GM12878 (cell line): ENCODE results near the gene WDFY4. TPM values are rescaled to one million over a fixed set of nuclear protein-coding genes. Genes with fewer than 3 reads are reported as not detected.
A peak's percentile ranks its signal among the peaks of the same experiment; 100 is the strongest.

Experiments
- ATAC-seq: fragments of 200-7000 bp; cut with Tn5 transposase; 3 replicates; pipeline ENCODE4 v1.9.1; 2020; ENCODE audit warnings: mild to moderate bottlenecking, moderate library complexity
- BruUV-seq: library from RNA; stranded (reverse); fragments of 400-500 nt; replicated peaks from 2 replicates; lab custom pipeline; 2021; lab: Mats Ljungman, UMichigan
- CTCF ChIA-PET: fragments of 300-600 bp; sonication (Branson Sonifier 250); formaldehyde crosslinking; extraction: SDS; loops from one replicate; lab custom pipeline; 2021; ENCODE audit warnings: inconsistent platforms; lab: Yijun Ruan, JAX
- POLR2A ChIA-PET: fragments of 350-600 bp; formaldehyde crosslinking; extraction: SDS; loops from one replicate; lab custom pipeline; 2021; ENCODE audit warnings: inconsistent platforms; lab: Charles Lee
- RAD21 ChIA-PET: fragments of 300-600 bp; sonication (Branson Sonifier 250); formaldehyde crosslinking; loops from one replicate; lab custom pipeline; 2023; ENCODE audit warnings: antibody characterized with exemption; ENCODE audit not compliant: unreplicated experiment; lab: Charles Lee
- SMC1A ChIA-PET: fragments of 300-600 bp; sonication (Branson Sonifier 250); formaldehyde crosslinking; loops from one replicate; lab custom pipeline; 2023; ENCODE audit not compliant: unreplicated experiment, uncharacterized antibody; lab: Charles Lee
- DNase-seq: peaks from one replicate; pipeline ENCODE4 v3.0.0-alpha.2; 2011; ENCODE audit warnings: low read depth, low spot score
- FAIRE-seq: peaks from 3 replicates; lab custom pipeline; 2011; peaks lifted over from hg19 to GRCh38; lab: Jason Lieb, UNC
- H2AFZ ChIP-seq: 2 replicates; pipeline ENCODE4 v1.6.0; 2011; ENCODE audit warnings: low read depth, low read length, control low read depth; ENCODE audit not compliant: control insufficient read depth
- H3K27ac ChIP-seq: 2 replicates; pipeline ENCODE4 v1.5.1; 2011; ENCODE audit warnings: control low read depth; ENCODE audit not compliant: control insufficient read depth, insufficient read depth
- H3K27me3 ChIP-seq, 2 experiments: replicated peaks in 1 of 2; 2 replicates each; pipeline versions ENCODE4 v1.6.0 to v1.6.1; 2011; ENCODE audit warnings: low read length in 1 of 2; ENCODE audit not compliant: control insufficient read depth in 2 of 2, insufficient read depth in 2 of 2
- H3K36me3 ChIP-seq, 2 experiments: 2 replicates each; pipeline ENCODE4 v1.5.1; 2011; ENCODE audit warnings: low read length in 1 of 2; ENCODE audit not compliant: control insufficient read depth in 2 of 2, insufficient read depth in 2 of 2
- H3K4me1 ChIP-seq: 2 replicates; pipeline ENCODE4 v1.6.1; 2011; ENCODE audit warnings: mild to moderate bottlenecking, low read length, moderate library complexity, mixed read lengths; ENCODE audit not compliant: control insufficient read depth, insufficient read depth
- H3K4me2 ChIP-seq: 2 replicates; pipeline ENCODE4 v1.6.0; 2011; ENCODE audit warnings: control low read depth; ENCODE audit not compliant: control insufficient read depth, insufficient read depth
- H3K4me3 ChIP-seq: fragments of 200-600 bp; sonication (generic); 2 replicates; pipeline ENCODE4 v1.5.1; 2016
- H3K79me2 ChIP-seq: 2 replicates; pipeline ENCODE4 v1.6.0; 2011; ENCODE audit warnings: low read length; ENCODE audit not compliant: control insufficient read depth, insufficient read depth
- H3K9ac ChIP-seq: 2 replicates; pipeline ENCODE4 v1.8.0; 2011; ENCODE audit warnings: low read length, control low read depth, mixed read lengths; ENCODE audit not compliant: control insufficient read depth, insufficient read depth
- H3K9me3 ChIP-seq: replicated peaks from 3 replicates; pipeline ENCODE4 v1.5.1; 2011; ENCODE audit warnings: mild to moderate bottlenecking, low read length; ENCODE audit not compliant: control insufficient read depth, insufficient read depth
- H4K20me1 ChIP-seq: 2 replicates; pipeline ENCODE4 v1.6.0; 2011; ENCODE audit not compliant: control insufficient read depth, insufficient read depth
- E4F1 ChIP-seq: fragments of 450-650 bp; IDR thresholded peaks from 2 replicates; pipeline ENCODE4 v1.6.1; 2018; ENCODE audit warnings: borderline replicate concordance, mild to moderate bottlenecking; ENCODE audit not compliant: partially characterized antibody
- HCFC1 ChIP-seq: fragments of 150-350 bp; IDR thresholded peaks from 2 replicates; pipeline ENCODE4 v1.6.1; 2014; ENCODE audit warnings: low read length
- PRDM15 ChIP-seq: fragments of 450-650 bp; formaldehyde crosslinking; IDR thresholded peaks from 2 replicates; pipeline ENCODE4 v1.4.0; 2020; ENCODE audit warnings: mild to moderate bottlenecking, moderate library complexity
- WGBS: methylation state at CpG from one replicate; pipeline ENCODE4 v1.1.6; 2016; ENCODE audit warnings: low lambda C conversion rate; ENCODE audit not compliant: insufficient replicate concordance, insufficient coverage; ENCODE audit errors: missing lambda C conversion rate; 5-methylcytosine and 5-hydroxymethylcytosine counted together
- in situ Hi-C: fragments of 300-500 bp; cut with MboI; formaldehyde crosslinking; loops from 9 replicates; pipeline ENCODE4 v1.14.3; 2018; ENCODE audit warnings: mixed read lengths
- intact Hi-C: fragments of 100-400 bp; cut with micrococcal nuclease; formaldehyde crosslinking; loops from one replicate; pipeline ENCODE4 v1.14.2; 2022; ENCODE audit not compliant: unreplicated experiment
- polyA plus RNA-seq, 11 experiments: library from polyadenylated mRNA; depleted of rRNA in 4 of 11; unstranded in 6 of 11; stranded (reverse) in 5 of 11; fragments of >200 nt; fragmentation: Nextera tagmentation in 4 of 11; fragmentation: Illumina TruSeq in 1 of 11; extraction: Ambion mirVana in 4 of 11; extraction: Trizol in 1 of 11; gene quantifications; 1 replicate in 1 of 11; 2 replicates in 10 of 11; pipeline versions ENCODE4 v1.2.1 to v1.2.3, GENCODE V29; 2011 to 2016; ENCODE audit warnings: inconsistent platforms in 2 of 11, missing spikeins in 2 of 11, low read depth in 1 of 11
- total RNA-seq, 4 experiments: library from RNA; depleted of rRNA in 3 of 4; stranded (reverse); fragments of >200 nt in 3 of 4; fragmentation: Illumina TruSeq in 1 of 4; extraction: Trizol in 1 of 4; gene quantifications; 2 replicates each; pipeline versions ENCODE4 v1.2.1 to v1.2.3, GENCODE V29; 2013 to 2021

WDFY4 gene
- total and polyA plus RNA-seq, 10 of the 15 experiments (the other 5 are each of a cell fraction or from before 2014, with no cell fraction given) = 13.5 to 132 (median 47.3) TPM

GRCh38 chr10:48692748-48693147 is 8.1 kb downstream of the WDFY4 start (continued):
- no peak for TF ChIP-seq PRDM15 (CRISPR knock-in tag)
- TF ChIP-seq HCFC1 = no peak

- Histone ChIP-seq H3K27ac (no peak overlapping the region), H3K4me3 (no peak overlapping the region), H3K9ac (no peak overlapping the region), H3K79me2 (peaks cover 94% of the 10 kb centered on the region), H4K20me1 (peaks cover 2% of the 10 kb centered on the region; the same call in 1 of the 2 replicates), H3K9me3 (no peaks in the 10 kb centered on the region; the same call in 2 of the 3 replicates), H3K4me2 (no peak overlapping the region), H2AFZ (no peak overlapping the region), H3K4me1 (peaks cover 22% of the 10 kb centered on the region), H3K27me3 (no peaks in the 10 kb centered on the region), H3K36me3 (peaks cover 16 to 30% of the 10 kb centered on the region in 2 experiments)
- 60% methylated on average over 4 of the region's 4 CpGs for WGBS
- POLR2A ChIA-PET = interaction anchor here (1.1 to 1.4 kb wide), 2 partner anchors 9 to 15 kb away, joined by 5 to 6 read pairs; partner anchors contain the start of gene WDFY4
- DNase-seq (no peak), FAIRE-seq (no peak), ATAC-seq (peak; percentile 25; the same call in 2 of the 3 replicates)
- in situ Hi-C loops = no loop called here
- BruUV-seq = no TSS peak
- SMC1A ChIA-PET = interaction anchor here (0.7 to 3.2 kb wide), 10 partner anchors 8 to 38 kb away, joined by 3 to 16 read pairs (median 4); partner anchors contain the start of gene WDFY4
- RAD21 ChIA-PET = interaction anchor here (1.1 to 2.8 kb wide), 4 partner anchors 8 to 37 kb away, joined by 4 to 12 read pairs (median 4); partner anchors contain the start of gene WDFY4
- CTCF ChIA-PET = interaction anchor here (0.7 to 19.6 kb wide), 5 partner anchors 9 to 819 kb away, joined by 3 to 221 read pairs (median 3); no protein-coding TSS in a partner anchor
- intact Hi-C loops = no loop called here
- TF ChIP-seq E4F1 = no peak
These were observed 8.5 kb downstream of the WDFY4 start for GRCh38 chr10:48693206-48693605.
